22Rv1 (cell line): Measurements from ENCODE around the gene ADGRL3.
A peak's percentile ranks its signal among the peaks of the same experiment; 100 is the strongest.

Experiments used
- H3K27ac ChIP-seq: fragments of 450-650 bp; 2 replicates; pipeline ENCODE4 v1.5.1; 2017
- CTCF ChIP-seq: fragments of 450-650 bp; IDR thresholded peaks from 2 replicates; pipeline ENCODE4 v1.5.1; 2017; ENCODE audit warnings: mild to moderate bottlenecking
- ZFX ChIP-seq: fragments of 450-650 bp; IDR thresholded peaks from 2 replicates; pipeline ENCODE4 v1.6.1; 2017; ENCODE audit warnings: antibody characterized with exemption, borderline replicate concordance

ADGRL3 gene

GRCh38 chr4:61588621-61589402 is 388.7 kb downstream of the ADGRL3 start:
- H3K27ac ChIP-seq: no peak overlapping the region
- TF ChIP-seq CTCF (no peak), ZFX (no peak)

- TF ChIP-seq CTCF: peak; percentile 35
- TF ChIP-seq ZFX: no peak
- no peak overlapping the region for H3K27ac ChIP-seq
These were observed 390.8 kb downstream of the ADGRL3 start for GRCh38 chr4:61590881-61591280.

GRCh38 chr4:61596606-61597340 is 396.6 kb downstream of the ADGRL3 start:
- TF ChIP-seq ZFX: no peak
- TF ChIP-seq CTCF: no peak
- H3K27ac ChIP-seq: no peak overlapping the region

DNA sequence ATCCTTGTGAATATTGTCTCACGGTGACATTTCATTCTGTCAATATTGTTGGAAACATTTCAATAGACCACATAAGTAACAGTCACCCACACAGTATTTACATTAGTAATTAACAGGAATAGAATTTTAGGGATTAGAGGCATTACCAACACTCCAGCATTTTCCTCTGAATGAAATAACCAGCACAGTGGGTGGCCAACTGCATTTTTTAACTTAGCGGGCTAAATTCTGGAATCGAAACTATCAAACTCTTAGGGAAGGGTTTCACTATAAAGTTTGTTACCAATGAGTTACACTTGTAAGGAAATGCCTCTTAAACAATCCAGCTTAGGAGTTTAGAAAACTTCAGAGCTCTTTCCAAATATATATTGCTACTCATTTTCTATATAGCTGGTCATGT is 403.0 kb downstream of the ADGRL3 start:
- no peak for TF ChIP-seq CTCF
- no peak for TF ChIP-seq ZFX
- no peak overlapping the region for H3K27ac ChIP-seq

DNA sequence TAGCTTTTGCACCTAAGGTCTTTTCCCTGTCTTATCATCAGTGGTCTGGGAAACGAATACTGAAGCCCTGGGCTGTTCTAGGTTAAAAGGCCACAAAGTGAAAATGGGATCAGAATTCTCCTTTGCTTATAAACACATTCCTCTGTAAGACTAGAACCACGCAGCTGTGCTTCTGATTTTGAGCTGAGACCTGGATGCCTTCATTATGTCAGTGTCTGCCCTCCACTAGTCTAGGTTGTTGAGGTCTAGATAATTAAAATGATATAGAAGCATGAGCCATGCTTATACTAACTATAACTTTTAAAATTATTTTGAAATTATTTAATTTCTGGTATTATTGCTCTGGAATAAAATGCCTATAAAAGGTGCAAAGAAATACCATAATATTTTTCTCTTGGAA is 403.9 kb downstream of the ADGRL3 start:
- TF ChIP-seq ZFX: no peak
- no peak for TF ChIP-seq CTCF
- H3K27ac ChIP-seq: no peak overlapping the region

DNA sequence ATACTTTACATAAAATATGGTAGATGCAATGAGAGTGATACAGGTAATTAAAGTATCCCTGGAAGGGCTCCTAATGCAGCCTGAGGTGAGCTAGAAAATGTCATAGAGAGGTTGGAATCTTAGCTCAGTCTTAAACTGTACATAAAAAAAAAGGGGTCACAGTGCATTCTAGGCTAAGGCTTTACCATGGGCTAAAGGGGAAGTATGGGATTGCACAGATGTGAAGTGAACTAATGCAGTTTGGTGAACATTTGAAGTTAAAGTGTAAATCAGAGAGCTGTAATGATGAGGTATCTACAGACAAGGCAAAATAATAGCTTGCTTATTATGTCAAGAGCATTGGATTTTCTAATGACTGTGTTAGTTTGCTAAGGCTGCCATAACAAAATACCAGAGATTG is 405.9 kb downstream of the ADGRL3 start:
- TF ChIP-seq ZFX (no peak), CTCF (no peak)
- no peak overlapping the region for H3K27ac ChIP-seq

DNA sequence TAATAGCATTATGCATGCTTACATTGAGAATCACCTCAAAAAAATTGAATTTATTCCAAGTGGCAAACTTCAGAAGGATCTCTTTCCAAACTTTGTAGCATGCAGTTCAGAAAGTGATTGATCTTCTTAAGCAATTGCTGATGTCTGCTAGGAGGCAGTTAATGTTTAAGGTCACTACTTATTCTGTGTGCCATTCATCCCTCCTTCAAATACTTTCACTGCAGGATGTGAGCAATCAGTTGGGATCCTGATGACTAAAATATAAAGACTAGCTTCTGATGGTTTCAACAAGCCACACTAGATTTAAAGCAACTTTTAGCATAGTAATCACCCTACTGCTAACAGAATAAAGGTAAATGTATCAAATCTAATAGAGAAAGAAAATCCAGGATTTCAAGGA is 414.1 kb downstream of the ADGRL3 start:
- TF ChIP-seq ZFX (no peak), CTCF (no peak)
- H3K27ac ChIP-seq: no peak overlapping the region
